Raji (cell line): Measurements from ENCODE around the gene GALR3.

Experiments used
- POLR2A ChIP-seq: IDR thresholded peaks from 2 replicates; pipeline ENCODE4 v1.6.1; 2011; ENCODE audit warnings: low read depth, low read length, control low read depth; ENCODE audit not compliant: insufficient read depth

Gene GALR3

DNA sequence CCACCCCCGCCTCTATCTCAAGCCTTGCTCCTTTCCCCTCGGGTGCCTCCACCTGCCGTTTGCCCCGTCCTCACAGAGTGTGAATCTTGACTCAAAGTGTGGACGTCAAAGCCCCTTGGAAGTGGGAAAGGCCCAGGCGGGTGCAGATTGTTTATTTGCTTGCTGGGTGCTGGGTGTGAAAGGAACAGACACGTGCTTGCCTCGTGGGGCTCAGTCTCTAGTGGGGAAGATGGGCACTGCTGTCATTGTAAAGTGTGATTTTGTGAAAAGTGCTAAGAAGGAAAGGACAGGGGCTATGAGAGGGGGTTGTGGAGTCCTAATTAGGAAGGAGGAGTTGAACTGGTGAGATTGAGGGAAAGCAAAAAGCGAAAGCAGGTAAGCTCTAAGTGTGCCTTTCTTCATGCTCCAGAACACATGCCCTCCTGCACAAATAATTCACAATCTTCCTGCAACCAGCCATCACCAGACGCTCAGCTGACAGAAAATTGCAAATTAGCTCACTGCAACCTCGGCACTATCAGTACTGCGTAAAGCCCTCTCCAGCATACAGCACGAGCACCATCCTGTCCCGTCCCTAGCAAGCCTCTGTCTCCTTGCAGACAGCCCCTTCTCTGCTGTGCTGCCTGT is 25.2 kb upstream of the GALR3 start:
- no peak for TF ChIP-seq POLR2A

DNA sequence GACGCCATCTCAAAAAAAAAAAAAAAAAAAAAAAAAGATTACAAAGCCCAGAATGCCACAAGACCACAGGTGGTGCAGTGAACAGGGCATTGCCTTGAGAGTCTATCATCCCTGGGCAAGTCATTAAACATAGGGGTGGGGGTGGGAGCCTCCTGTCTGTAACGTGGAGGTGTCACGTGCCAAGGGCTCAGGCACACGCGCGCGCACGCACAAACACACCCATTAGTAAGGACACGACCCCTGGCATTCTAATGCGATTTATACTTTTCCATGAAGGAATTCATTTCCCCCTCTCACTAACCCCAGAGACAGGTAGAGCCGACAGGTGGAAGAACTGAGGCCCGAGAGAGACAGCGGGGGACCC is 21.3 kb upstream of the GALR3 start:
- no peak for TF ChIP-seq POLR2A

DNA sequence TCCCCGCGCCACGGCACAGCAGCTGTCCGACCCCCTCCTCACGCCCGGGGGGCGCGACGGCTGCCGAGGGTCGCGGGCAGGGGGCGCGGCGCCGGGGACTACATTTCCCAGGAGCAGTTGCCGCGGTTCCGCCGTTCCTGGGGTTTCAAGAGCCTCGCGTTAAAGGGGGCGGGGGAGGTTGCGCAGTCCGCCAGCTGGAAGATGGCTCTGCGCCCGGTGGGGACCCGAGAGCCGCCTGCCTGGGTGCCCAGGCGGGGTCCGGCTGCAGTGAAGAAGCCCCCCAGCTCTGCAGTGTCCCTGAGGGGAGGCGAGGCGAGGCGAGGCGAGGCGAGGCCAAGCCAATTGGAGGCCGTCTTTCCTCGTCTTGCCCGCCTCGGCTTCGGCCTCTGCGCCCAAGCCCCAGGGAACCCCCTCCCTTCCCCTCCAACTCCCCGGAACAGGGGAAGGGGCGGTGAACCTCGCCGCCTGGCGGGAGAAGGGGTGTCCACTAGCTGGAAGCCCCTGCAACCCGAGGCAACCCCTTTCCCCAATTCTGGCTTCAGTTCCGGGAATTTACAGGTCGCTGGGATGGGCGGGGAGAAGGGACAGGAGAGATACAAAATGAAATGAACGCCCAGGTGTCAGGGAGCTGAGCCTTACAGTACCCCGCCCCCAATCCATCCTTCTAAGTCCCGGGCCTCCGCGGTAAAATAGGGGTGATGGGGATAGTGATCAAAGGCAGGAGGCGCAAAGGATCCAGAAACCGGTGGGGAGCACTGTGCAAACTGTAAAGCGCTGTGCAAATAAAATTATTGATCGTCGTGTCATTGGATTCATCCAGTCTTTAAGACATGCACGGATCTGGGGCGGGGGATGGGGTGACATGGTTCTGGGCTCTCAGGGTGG is 20.6 kb upstream of the GALR3 start:
- no peak for TF ChIP-seq POLR2A

GRCh38 chr22:37803195-37803638 is 20.0 kb upstream of the GALR3 start:
- TF ChIP-seq POLR2A, result no peak

DNA sequence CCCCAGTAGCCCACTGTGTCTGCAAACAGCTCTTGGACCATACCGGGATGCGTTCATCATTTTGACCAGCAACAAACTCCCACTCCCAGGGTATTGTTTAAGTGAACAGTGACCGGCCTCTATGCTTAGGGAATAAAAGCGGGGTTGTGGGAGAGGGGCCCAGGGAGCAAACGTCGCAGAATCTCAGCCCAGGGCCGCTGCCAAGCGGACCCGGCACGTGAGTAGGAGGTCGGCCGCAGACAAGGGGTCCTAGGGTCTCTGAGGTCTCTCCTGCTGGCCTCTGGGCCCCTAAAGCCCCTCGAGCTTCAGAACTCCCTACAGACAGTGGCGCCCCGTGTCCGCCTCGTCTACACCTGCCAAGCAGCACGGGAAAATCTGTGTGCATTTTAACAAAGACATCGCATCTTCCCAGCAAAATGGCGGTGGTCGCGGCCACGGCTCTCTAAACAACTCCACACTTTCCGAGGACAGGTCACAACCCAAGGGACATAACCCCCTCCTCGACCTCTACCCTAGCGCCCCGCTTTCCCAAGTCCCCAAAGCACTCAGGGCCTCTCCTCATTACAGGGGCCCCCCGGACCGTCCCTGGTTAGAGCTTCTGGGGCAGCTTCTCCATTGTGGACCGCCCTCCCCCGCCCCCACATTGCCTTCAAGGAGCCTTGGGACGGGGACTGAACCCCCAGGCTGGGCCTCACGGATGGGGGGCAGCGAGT is 19.4 kb upstream of the GALR3 start:
- no peak for TF ChIP-seq POLR2A

- TF ChIP-seq POLR2A, result no peak
Measured at GRCh38 chr22:37804352-37804880, 18.8 kb upstream of the GALR3 start.

DNA sequence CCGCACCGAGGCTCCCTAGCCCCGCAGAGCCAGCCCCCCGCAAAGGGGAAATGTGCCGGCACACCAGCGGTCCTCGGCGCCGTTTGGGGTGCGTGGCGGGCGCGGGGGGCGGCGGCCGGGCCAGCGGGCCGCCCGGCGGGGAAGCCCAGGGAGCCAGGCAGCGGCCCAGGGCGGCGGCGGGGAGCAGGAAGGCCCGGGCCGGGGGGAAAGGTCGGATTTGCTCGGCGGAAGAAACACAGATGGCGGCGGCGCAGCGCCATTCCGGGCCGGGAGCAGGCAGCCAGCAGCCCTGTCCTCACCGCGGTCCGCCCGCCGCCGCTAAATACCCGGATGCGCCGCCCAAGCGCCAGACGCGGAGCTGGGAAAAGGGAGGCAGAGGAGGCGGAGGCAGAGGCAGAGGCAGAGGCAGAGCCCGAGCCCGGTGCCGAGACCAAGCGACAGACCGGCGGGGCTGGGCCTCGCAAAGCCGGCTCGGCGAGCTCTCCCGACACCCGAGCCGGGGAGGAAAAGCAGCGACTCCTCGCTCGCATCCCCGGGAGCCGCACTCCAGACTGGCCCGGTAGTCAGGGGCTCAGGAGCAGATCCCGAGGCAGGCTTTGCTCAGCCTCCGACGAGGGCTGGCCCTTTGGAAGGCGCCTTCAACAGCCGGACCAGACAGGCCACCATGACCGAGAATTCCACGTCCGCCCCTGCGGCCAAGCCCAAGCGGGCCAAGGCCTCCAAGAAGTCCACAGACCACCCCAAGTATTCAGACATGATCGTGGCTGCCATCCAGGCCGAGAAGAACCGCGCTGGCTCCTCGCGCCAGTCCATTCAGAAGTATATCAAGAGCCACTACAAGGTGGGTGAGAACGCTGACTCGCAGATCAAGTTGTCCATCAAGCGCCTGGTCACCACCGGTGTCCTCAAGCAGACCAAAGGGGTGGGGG is 18.0 kb upstream of the GALR3 start:
- TF ChIP-seq POLR2A, result no peak

DNA sequence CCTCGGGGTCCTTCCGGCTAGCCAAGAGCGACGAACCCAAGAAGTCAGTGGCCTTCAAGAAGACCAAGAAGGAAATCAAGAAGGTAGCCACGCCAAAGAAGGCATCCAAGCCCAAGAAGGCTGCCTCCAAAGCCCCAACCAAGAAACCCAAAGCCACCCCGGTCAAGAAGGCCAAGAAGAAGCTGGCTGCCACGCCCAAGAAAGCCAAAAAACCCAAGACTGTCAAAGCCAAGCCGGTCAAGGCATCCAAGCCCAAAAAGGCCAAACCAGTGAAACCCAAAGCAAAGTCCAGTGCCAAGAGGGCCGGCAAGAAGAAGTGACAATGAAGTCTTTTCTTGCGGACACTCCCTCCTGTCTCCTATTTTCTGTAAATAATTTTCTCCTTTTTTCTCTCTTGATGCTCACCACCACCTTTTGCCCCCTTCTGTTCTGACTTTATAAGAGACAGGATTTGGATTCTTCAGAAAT is 17.3 kb upstream of the GALR3 start:
- TF ChIP-seq POLR2A, result no peak

DNA sequence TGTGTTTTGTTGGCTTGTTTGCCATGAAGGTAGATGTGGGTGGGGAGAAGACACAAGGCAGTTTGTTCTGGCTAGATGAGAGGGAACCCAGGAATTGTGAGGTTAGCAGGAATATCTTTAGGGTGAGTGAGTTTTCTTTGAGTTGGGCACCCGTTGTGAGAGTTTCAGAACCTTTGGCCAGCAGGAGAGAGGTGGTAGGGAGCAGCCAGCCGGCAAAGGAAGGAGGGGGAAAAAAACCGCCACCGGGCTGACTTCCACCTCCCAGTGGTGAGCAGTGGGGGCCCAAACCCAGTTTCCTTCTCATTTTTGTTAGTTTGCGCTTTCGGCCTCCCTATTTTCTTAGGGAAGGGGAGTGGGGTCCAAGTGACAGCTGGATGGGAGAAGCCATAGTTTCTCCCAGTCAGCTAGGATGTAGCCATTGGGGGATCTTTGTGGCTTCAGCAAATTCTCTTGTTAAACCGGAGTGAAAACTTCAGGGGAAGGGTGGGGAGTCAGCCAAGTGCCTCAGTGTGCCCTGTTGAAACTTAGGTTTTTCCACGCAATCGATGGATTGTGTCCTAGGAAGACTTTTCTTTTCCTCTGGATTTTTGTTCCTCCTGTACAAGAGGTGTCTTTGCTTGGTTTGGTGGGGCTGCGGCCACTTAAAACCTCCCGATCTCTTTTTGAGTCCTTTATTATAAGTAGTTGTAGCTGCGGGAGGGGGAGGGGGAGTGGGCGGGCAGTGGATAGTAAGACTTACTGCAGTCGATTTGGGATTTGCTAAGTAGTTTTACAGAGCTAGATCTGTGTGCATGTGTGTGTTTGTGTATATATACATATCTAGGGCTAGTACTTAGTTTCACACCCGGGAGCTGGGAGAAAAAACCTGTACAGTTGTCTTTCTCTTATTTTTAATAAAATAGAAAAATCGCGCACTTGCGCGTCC is 16.5 kb upstream of the GALR3 start:
- TF ChIP-seq POLR2A, result no peak

DNA sequence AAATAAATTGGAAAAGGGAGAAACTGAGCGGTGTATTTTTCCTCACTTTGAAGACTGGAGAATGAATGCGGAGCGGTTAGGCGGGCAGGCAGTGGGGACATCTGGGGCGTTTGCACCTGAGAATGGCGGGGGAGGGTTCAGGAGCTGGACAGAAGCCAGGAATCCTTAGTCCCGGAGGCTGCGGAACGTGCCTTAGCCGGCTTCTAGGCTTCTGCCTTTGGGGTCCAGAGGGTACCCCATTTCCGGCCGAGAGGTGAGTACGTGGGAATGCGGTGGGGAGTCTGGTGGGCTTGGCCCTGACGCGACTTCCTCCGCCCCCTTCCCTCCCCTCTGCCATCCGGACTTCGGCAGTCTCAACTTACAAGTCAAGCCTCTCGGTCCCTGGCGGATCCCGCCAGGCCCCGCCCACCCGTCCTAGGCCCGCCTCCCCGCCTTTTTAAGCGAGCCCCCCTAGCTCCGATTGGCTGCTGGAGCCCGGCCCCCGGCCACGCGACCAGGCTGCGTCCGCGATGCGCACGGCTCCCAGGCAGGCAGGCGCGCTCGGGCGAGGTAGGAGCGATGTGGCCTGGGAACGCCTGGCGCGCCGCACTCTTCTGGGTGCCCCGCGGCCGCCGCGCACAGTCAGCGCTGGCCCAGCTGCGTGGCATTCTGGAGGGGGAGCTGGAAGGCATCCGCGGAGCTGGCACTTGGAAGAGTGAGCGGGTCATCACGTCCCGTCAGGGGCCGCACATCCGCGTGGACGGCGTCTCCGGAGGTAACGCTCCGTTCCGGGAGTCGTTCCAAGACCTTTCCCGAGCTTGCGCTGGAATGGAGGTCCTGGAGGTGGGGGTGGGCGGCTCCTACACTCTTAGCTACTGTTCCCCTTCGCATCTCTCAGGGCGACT is 15.5 kb upstream of the GALR3 start, which contains the start of gene GCAT:
Gene GCAT (plus strand): TSS at position 525 of the 884 bp plus-strand sequence. CDS start 34 bp downstream, at position 559.
- peak; percentile 76 for TF ChIP-seq POLR2A

- no peak for TF ChIP-seq POLR2A
Measured at GRCh38 chr22:37808294-37808657, 14.9 kb upstream of the GALR3 start.

DNA sequence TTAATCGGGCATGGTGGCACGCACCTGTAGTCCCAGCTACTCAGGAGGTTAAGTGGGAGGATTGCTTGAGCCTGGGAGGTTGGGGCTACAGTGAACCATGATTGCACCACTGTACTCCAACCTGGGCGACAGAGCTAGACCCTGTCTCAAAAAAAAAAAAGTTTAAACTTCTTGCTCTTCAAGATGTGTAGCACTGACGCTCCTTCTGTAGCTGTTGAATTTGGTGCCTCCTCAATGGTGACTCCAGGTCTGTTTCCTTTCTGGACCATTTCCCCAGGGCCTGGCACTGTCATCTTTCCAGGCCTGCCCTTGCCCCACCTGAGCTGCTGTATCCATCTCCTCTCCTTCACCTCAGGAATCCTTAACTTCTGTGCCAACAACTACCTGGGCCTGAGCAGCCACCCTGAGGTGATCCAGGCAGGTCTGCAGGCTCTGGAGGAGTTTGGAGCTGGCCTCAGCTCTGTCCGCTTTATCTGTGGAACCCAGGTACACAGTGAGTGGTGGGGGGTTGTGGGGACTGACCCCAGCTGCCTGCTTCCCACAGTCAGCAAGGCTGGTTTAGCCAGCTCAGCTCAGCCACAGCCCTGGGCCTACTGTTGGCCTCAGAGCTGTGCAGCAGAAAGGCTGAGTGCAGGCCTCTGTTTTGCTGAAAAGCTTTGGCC is 13.4 kb upstream of the GALR3 start:
- no peak for TF ChIP-seq POLR2A
